GM21786 (cell line): ENCODE data around the gene AGAP1.

Source experiments
- ATAC-seq: cut with Tn5 transposase; IDR thresholded peaks from one replicate; pipeline ENCODE4 v1.9.1; 2021; ENCODE audit not compliant: unreplicated experiment

The AGAP1 gene

DNA sequence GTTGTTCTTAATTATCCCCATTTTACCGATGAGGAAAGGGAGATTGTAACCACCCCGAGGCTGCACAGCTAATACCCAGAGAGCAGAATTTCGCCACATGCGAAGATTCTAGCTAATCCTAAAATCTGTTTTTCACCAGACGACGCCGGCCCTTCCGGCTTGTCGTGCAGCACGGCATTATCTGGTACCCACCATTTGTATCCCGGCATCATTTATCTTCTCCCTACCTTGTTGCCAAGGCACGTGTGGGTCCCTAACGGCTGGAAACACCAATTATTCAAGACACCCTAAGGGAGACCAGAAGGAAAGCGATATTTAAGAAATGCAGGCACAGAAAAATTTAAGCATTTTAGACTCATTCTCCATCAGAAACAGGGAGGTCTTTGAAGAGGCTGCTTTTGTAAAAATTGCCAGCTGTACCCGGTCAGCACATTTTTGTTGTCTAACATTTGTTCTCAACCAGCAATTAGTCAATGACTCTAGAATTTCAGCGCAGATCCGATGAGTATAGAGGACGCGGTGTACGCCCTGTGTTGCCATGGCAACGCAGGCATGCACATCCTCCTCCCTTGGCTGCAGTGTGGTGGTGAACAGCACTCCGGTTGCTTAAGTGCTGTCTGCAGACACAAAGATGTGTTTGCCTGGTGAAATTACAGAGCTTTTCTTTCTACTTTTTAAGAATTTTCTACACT lies 111.6 kb downstream of the AGAP1 start:
- no peak for ATAC-seq

DNA sequence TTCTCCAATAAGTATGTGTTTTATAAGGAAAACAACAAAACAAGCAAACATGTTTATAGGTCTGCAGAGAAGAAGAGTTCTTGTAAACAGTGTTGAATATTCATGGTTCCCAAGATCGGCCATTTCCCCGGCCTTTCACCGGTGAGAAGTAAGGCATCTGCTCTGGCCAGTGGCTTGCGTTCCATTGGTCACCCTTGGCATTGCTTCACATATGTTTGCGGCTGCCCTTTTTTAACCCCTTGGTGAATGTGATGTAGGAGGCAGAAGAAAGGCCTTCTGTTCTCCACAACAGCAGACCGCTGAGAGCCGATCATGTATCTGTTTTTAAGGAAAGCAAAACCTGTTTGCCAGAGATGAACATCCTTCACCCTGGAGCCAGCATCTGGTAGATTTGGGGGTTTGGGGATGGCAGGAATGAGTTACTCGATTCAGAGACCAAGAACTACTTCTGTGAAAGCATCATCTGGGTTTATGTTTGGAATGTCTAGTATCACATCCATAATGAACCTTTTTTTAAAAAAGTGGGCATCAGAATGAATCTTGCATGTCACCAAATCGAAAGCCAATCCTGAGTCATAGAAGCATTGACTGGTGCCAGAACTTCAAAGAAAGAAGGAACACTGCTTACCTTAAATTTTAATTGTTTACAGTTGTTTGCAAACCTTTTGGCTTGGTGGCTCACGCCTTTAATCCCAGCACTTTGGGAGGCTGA lies 112.3 kb downstream of the AGAP1 start:
- ATAC-seq = no peak

DNA sequence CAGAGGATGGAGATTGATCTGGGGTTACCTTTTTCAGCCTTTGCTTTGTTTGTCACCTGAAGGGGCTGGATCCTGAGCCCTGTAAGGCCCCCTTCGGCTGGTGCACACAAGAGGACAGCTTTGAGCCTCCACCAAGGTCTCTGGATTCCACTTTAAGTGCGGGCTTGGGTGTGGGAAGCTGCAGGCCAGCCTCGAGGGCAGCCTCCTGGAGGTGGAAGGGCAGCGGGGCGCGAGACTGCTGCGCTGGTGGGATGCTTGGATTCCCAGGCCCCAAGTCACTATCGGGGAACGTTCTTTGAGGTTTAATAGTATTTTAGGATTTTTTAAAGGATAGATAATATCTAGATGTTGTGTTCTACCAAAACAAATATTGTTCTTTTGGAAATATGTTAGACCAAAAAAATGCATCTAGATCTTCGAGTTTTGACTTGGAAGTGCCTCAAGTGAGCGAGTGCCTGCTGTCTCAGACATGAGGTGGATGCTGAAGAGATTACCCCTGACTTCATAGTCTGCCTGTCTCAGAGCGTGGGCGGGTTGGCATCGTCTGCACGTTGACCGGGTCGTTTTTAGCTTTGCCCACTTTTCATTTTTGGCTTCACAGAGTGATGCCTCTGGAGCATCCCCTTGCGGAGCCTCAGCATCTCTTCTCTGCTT lies 113.8 kb downstream of the AGAP1 start:
- no peak for ATAC-seq

DNA sequence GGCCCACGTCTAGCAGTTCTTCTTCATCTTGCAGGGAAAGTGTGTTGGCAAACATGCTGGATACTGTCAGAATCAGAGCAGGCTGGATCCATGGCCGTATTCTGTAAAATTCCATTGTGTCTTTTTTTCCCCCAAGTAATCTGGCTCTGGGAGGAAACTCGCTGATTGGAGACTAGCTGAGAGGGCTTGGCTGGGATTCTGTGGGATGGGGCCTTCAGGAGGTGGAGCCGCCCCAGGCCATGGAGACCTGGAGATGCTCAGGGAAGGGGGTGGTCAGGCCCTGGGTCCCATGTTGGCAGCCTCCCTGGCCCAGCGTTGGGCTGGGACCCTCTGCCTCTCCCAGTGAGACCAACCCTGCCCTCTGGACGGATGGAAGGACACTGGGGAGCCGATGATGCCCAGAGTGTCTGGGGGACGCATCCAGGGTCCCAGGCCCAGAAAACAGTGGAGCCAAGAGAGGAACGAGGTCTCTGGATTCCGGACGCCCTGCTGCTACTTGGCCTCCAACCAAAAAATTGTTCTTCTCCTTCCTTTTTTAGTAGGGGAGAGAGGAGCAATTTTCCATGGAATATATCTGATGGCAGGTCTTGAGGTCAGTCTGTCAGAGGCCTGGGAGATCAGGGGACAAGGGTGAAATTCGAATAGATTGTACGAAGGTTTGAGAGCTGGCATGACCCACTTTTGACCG lies 114.5 kb downstream of the AGAP1 start:
- ATAC-seq = no peak

DNA sequence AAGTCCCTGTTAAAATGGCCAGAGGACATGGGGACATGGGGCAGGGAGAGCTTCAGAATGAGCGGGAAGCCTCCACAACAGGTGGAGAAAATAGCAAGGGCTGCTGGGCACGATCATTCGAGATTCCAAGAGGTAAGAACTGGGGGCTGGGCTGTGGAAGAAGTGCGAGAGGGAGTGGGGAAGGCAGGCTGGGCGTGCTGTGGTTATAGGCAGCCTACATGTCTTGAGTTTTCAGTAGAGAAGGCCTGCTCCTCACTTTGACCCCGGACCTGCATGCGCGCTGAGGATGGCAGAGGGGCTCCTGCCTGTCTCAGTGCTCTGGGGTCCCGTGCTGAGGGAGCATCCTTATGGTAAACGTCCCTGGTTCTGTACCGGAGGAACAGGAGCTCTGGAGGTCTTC lies 115.5 kb downstream of the AGAP1 start:
- ATAC-seq = no peak

DNA sequence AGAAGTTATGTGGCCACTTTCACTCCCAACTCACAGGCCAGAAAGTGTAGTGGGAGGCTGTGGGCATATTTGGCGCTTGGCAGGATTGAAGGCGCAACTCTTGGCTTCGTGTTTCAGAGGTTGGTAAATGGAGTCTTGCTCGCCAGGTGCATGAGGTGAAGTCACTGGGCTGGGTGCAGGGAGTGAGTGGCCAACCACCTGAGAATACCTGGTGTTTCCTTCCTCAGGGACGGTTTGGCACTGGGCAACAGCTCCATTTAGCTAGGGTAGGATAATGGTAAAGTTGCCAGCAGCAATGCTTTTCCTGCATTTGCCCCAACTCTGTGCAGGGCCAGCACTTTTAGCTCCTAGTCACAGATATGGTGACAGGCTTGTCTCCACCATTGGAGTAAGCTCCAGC lies 115.9 kb downstream of the AGAP1 start:
- no peak for ATAC-seq

DNA sequence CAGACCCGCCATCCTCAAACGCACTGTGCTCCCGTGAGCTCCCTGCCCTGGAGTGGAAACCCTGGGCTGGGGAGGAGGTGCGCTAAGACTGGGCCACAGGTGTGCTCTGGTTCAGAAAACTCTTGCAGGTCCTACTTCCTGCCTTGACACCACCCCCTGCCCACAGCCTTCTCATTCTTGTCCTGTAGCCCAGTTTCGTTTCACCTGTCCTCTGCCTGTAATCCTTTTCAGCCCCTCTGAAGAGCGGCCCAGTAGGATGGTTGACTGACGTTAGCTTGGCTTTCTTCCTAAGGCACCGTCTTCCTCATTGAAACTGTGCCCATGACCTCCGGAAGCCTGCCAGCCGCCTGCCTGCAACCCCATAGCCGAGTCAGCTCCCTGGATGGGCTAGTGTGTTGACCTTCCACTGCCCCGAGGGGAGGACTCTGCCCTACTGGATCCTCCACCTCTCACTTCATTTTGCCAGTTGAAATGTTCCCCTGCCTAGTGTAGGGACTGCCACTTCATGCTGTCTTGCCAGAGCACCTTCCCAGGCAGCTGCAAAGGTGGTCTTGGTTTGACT lies 116.9 kb downstream of the AGAP1 start:
- no peak for ATAC-seq

DNA sequence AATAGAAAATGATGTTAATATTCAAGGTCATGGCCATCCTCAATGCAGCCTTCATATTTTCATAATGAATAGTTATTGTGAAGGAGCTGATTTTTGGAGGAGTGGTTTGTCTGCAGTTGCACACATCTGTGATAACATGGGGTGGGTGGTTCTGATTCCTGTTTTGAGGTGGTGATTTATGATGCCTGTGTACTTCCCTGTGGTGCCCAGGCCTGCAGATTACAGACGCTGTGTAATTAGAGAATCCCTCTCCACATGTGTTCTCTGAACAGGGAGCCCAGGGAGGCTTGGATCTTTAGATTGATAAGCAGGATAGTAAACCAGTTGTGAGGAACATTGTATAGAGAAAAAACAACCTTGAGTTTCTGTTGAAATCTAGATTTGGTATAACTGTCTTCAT lies 117.5 kb downstream of the AGAP1 start:
- no peak for ATAC-seq

DNA sequence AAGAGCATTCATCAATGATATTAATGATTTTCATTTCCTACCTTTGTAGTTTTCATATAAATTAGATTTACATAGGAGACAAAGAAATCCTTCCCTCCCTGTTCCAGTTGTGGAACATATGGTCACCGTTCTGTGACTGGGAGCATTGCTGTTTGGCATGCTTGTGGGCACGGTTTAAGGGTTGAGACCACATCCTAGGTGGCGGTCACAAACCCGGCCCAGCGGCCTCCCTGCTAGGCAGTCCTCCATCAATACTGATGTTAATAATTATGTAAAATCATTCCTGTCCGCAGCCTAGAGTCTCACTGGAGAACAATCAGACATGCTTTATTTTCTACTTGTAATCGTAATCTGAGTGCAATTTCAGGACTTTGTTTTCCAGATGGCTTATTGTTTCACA lies 117.9 kb downstream of the AGAP1 start:
- no peak for ATAC-seq

DNA sequence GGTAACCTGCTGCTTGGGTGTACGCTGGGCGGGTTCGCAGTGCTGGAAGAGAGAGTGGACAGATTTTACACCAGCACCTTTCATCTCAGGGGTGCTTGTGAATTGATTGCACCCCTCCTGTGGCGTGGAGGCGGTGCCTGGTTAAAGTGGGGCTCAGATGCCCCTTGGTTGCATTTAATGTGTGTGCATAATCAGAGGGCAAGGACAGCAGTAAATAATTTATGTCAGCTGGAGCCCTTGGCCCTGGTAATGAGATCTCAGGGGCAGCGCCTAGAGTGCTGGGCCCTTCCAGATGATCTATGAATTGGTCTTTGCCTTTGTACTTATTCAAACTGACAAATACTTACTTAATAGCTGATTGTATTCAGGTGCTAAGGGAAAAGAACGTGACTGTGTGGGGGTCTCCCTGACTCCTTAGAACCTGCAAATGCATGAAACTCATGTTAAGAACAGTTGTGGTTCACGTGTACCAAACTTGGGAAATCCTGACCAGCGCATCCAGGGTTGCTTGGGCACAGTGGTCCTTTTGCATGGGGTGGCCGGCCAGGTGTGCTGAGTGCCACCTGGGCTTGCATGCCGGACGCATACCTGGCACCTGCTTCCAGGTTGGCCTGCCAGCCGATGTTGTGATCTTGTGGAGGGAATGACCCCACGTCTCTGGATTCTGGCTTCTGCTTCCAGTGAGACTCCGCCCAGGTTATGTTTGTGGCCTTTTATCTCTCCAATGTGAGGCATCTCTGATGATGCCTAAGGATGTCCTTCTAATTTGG lies 118.5 kb downstream of the AGAP1 start:
- ATAC-seq = no peak

DNA sequence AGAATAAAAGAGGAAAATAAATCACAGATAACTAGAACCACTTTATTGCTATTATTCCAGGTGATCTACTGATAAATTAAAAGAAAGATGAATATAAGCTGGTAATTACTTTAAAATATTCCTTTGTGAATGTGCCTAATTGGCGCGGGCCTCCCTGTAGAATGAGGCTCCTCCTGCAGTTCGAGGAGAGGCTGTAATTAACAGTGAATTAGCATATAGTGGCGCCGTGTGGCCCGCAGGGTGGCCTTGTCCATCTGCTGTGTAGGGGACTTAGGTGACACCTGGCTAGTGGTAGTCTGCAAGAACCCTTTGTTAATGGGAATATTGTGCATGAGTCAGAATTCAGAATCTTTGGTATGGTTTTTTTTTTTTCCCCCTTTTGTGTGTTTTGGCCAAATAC lies 119.8 kb downstream of the AGAP1 start:
- no peak for ATAC-seq

DNA sequence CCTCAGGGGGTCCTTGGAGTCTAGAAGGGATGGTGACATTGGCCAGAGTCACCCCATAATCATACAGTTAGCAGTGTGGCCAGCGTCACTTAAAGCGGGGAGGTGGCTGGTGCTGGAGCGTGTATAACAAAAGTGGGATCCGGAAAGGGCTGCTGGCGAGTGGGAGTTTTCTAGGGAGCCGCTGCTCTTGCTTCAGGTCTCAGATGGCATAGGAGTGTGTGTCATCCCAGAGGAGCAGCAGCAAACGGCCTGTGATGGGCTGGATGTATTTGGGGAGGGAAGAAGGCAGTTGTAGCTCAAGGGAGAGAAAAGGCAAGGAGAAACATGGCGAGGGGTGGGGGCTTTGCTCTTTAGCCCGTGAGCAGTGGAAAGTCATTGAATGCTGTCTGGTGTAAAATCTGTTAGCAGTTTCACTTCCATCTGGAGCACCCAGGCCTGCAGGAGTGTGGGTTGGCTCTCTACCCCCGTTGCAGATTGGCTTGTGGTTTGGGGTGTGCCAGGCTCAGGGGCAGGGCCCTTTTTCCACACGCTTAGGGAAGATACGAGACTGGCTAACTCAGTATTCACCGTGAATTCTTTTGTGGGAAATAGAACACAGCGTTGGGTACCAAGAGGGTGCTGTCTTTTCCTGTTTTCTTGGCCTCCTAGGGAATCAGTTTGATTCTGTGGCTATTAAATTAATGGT lies 120.5 kb downstream of the AGAP1 start:
- ATAC-seq = no peak

DNA sequence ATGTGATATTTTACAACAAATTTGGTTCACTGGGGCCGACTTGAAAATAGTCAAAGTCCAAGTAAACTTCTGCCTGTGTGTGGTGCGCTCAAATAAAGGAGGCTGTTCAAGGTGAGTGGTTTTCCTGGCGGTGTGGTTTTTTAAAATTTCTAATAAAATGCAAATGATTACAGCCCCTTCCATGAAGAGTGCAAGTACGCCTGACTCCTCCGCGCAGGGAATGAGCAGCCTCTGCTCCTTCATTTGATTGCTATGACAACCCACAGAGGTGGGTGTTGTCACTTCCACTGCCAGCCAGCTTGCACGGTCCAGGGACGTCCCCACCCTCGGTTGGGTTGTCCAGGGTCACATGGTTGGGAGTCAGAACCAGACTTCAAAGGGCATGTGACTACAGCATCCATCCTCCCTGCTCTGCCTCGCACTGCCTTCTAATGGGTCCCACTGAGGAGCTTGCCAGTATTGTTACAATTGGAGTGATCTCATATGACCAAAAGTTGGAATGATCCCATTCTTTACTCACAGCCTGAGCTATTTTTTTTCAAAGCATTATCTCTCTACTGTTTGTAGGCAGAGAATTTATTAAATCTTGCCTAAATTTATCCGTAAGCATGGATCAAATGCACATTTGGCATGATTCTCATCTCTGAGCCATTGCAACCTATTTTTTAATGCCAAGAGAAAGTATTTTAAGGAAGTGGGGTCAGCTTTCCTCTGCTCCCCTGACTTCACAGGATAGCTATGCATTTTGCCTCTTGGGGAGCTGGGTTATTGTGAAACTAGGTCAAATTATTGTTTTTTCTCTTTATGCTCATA lies 121.3 kb downstream of the AGAP1 start:
- no peak for ATAC-seq

DNA sequence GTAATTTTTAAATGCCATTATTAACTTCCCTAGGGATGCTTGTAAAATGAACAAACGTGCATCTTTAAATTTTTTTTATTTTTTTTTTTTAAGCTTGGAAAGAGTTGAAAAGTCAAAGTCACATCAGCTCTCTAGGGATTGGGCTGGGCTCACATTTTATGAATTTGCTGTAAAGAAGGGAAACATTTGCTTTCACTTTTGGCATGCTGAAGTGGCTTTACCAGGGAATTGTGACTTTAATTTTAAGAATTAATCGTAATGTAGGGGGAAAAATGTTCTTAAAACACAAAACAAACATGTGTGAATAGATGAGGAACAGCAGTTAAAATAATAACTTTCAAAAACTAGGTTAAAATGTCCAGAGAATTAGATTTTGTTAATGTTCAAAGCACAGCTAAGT lies 123.0 kb downstream of the AGAP1 start:
- ATAC-seq = no peak

DNA sequence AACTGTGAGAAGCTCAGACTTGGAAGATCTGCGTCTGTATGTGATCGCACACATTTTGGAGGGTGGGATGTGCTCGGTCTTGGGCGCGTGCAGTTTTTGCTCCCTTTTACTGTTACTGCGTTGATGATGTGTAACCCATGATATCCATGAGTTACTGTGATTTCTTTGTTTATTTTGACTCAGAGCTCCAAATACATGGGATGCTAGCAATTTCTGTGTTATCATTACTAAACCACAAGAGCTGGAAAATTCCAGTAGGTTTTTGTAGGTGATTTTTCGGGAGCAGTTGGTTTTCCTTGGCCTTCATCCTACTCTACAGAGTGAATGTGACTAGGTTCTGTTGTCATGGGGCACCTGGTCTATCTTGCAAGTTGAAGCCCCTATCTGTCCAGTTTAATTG lies 124.2 kb downstream of the AGAP1 start:
- ATAC-seq = no peak

DNA sequence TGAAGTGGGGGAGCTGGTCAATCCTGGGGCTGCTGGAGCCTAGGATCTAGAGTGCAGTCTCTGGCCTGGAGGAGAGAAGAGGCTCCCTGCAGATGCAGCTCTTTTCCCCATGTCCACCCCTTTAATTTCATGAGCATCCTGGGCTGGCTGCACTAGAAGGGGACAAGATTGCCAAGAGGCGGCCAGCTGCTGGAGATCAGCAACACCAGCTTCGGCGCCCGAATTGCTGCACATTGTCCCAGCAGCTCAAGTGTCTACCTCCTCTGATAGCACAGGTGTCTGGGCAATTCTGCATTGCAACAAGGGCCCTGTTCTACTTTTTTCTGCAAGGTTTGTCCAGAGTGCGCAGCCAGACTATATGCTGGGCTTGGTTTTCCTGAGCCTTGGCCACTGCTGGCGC lies 125.7 kb downstream of the AGAP1 start:
- ATAC-seq = no peak

DNA sequence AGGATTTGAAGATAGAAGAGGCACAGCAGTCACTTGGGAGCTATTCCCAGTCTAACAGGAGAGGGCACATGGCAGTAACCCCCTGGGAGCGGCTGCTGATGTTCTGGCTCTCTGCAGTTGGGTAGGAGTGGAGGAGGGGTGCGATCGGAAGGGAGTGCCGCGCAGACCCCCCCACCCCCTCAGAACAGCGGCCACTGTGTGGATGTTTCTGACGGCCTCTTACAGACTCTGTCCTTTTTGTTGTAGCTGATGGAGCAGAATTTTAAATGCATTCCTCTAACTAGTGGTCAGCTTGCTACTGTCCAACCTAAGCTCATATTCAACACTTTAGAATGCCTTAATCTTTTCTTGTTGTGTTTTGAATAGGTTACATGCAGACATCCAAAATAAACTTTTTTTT lies 127.9 kb downstream of the AGAP1 start:
- no peak for ATAC-seq

DNA sequence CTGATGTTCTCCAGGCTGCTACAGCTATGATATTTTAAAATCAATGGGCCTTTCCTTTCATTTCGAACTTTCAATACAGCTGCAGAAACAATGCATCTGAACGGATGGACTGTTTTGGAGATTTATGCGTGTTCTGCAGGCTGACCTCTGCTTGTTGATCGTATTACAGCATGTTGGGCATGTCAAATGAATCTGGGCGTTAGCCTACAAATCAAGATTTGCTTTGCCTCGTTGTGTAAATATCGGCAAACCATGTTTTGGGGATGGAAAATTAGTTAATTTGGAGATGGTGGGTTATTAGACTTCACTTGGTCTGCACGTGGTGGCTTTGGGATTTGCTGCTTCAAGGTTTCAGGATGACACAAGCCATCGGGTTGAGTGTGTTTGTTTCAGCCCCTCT lies 129.3 kb downstream of the AGAP1 start:
- ATAC-seq = no peak

DNA sequence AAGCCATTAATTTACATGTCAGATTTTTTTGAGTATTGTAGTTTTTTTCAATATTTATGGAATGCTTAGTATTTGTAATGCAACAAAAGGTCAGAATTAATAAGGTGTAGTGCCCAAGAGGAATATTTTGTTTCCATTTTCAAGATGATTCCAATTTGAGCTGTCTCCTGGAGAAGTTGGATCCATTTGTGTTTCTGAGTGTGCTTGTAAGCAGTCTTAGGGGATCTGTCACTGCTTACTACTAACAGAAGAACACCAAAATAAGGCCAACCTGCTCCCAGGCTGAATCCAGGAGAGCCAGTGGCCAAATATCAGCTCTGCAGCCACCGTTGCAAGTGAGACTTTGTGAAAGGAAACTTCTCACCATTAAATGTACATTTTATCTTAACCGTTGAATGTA lies 129.9 kb downstream of the AGAP1 start:
- ATAC-seq = no peak
